GM12878 (cell line): ENCODE results near the gene KCNK5. TPM values are rescaled to one million over a fixed set of nuclear protein-coding genes. Genes with fewer than 3 reads are reported as not detected.

Experiments used
- ATAC-seq: fragments of 200-7000 bp; cut with Tn5 transposase; 3 replicates; pipeline ENCODE4 v1.9.1; 2020; ENCODE audit warnings: mild to moderate bottlenecking, moderate library complexity
- BruUV-seq: library from RNA; stranded (reverse); fragments of 400-500 nt; replicated peaks from 2 replicates; lab custom pipeline; 2021; lab: Mats Ljungman, UMichigan
- CTCF ChIA-PET: fragments of 300-600 bp; sonication (Branson Sonifier 250); formaldehyde crosslinking; extraction: SDS; loops from one replicate; lab custom pipeline; 2021; ENCODE audit warnings: inconsistent platforms; lab: Yijun Ruan, JAX
- POLR2A ChIA-PET: fragments of 350-600 bp; formaldehyde crosslinking; extraction: SDS; loops from one replicate; lab custom pipeline; 2021; ENCODE audit warnings: inconsistent platforms; lab: Charles Lee
- RAD21 ChIA-PET: fragments of 300-600 bp; sonication (Branson Sonifier 250); formaldehyde crosslinking; loops from one replicate; lab custom pipeline; 2023; ENCODE audit warnings: antibody characterized with exemption; ENCODE audit not compliant: unreplicated experiment; lab: Charles Lee
- SMC1A ChIA-PET: fragments of 300-600 bp; sonication (Branson Sonifier 250); formaldehyde crosslinking; loops from one replicate; lab custom pipeline; 2023; ENCODE audit not compliant: unreplicated experiment, uncharacterized antibody; lab: Charles Lee
- DNase-seq: peaks from one replicate; pipeline ENCODE4 v3.0.0-alpha.2; 2011; ENCODE audit warnings: low read depth, low spot score
- FAIRE-seq: peaks from 3 replicates; lab custom pipeline; 2011; peaks lifted over from hg19 to GRCh38; lab: Jason Lieb, UNC
- H2AFZ ChIP-seq: 2 replicates; pipeline ENCODE4 v1.6.0; 2011; ENCODE audit warnings: low read depth, low read length, control low read depth; ENCODE audit not compliant: control insufficient read depth
- H3K27ac ChIP-seq: 2 replicates; pipeline ENCODE4 v1.5.1; 2011; ENCODE audit warnings: control low read depth; ENCODE audit not compliant: control insufficient read depth, insufficient read depth
- H3K27me3 ChIP-seq, 2 experiments: replicated peaks in 1 of 2; 2 replicates each; pipeline versions ENCODE4 v1.6.0 to v1.6.1; 2011; ENCODE audit warnings: low read length in 1 of 2; ENCODE audit not compliant: control insufficient read depth in 2 of 2, insufficient read depth in 2 of 2
- H3K36me3 ChIP-seq, 2 experiments: 2 replicates each; pipeline ENCODE4 v1.5.1; 2011; ENCODE audit warnings: low read length in 1 of 2; ENCODE audit not compliant: control insufficient read depth in 2 of 2, insufficient read depth in 2 of 2
- H3K4me1 ChIP-seq: 2 replicates; pipeline ENCODE4 v1.6.1; 2011; ENCODE audit warnings: mild to moderate bottlenecking, low read length, moderate library complexity, mixed read lengths; ENCODE audit not compliant: control insufficient read depth, insufficient read depth
- H3K4me2 ChIP-seq: 2 replicates; pipeline ENCODE4 v1.6.0; 2011; ENCODE audit warnings: control low read depth; ENCODE audit not compliant: control insufficient read depth, insufficient read depth
- H3K4me3 ChIP-seq: fragments of 200-600 bp; sonication (generic); 2 replicates; pipeline ENCODE4 v1.5.1; 2016
- H3K79me2 ChIP-seq: 2 replicates; pipeline ENCODE4 v1.6.0; 2011; ENCODE audit warnings: low read length; ENCODE audit not compliant: control insufficient read depth, insufficient read depth
- H3K9ac ChIP-seq: 2 replicates; pipeline ENCODE4 v1.8.0; 2011; ENCODE audit warnings: low read length, control low read depth, mixed read lengths; ENCODE audit not compliant: control insufficient read depth, insufficient read depth
- H3K9me3 ChIP-seq: replicated peaks from 3 replicates; pipeline ENCODE4 v1.5.1; 2011; ENCODE audit warnings: mild to moderate bottlenecking, low read length; ENCODE audit not compliant: control insufficient read depth, insufficient read depth
- H4K20me1 ChIP-seq: 2 replicates; pipeline ENCODE4 v1.6.0; 2011; ENCODE audit not compliant: control insufficient read depth, insufficient read depth
- BMI1 ChIP-seq: fragments of 450-650 bp; IDR thresholded peaks from 2 replicates; pipeline ENCODE4 v1.6.1; 2016; ENCODE audit warnings: mild to moderate bottlenecking, moderate library complexity, borderline replicate concordance
- IRF4 ChIP-seq: IDR thresholded peaks from 2 replicates; pipeline ENCODE4 v1.6.1; 2011; ENCODE audit warnings: low read depth, low read length
- MAX ChIP-seq: IDR thresholded peaks from 2 replicates; pipeline ENCODE4 v1.6.1; 2012; ENCODE audit warnings: low read depth, low read length, improper control_type of control experiment
- MTA2 ChIP-seq: fragments of 450-650 bp; IDR thresholded peaks from 2 replicates; pipeline ENCODE4 v1.6.1; 2016; ENCODE audit warnings: low read depth, mild to moderate bottlenecking, moderate library complexity
- RBBP5 ChIP-seq: fragments of 200-600 bp; sonication (generic); conservative IDR thresholded peaks from 2 replicates; pipeline ENCODE4 v1.6.1; 2016
- RFX5 ChIP-seq: IDR thresholded peaks from 2 replicates; pipeline ENCODE4 v1.6.1; 2011; ENCODE audit warnings: low read depth, low read length, improper control_type of control experiment
- SMARCA5 ChIP-seq: fragments of 450-650 bp; IDR thresholded peaks from 2 replicates; pipeline ENCODE4 v1.6.1; 2017; ENCODE audit warnings: mild to moderate bottlenecking
- TCF3 ChIP-seq: IDR thresholded peaks from 2 replicates; pipeline ENCODE4 v1.6.1; 2012; ENCODE audit warnings: low read depth, mild to moderate bottlenecking, low read length, borderline replicate concordance; ENCODE audit not compliant: insufficient read depth
- WRNIP1 ChIP-seq: IDR thresholded peaks from 2 replicates; pipeline ENCODE4 v1.6.1; 2011; ENCODE audit warnings: low read depth, low read length, improper control_type of control experiment, borderline replicate concordance
- YBX1 ChIP-seq: fragments of 450-650 bp; IDR thresholded peaks from 2 replicates; pipeline ENCODE4 v1.6.1; 2016; ENCODE audit warnings: antibody characterized with exemption
- ZBTB40 ChIP-seq: fragments of 450-650 bp; IDR thresholded peaks from 2 replicates; pipeline ENCODE4 v1.6.1; 2016; ENCODE audit warnings: mild to moderate bottlenecking, moderate library complexity, borderline replicate concordance
- ZNF687 ChIP-seq: fragments of 450-650 bp; IDR thresholded peaks from 2 replicates; pipeline ENCODE4 v1.6.1; 2017; ENCODE audit warnings: mild to moderate bottlenecking, moderate library complexity
- WGBS: methylation state at CpG from one replicate; pipeline ENCODE4 v1.1.6; 2016; ENCODE audit warnings: low lambda C conversion rate; ENCODE audit not compliant: insufficient replicate concordance, insufficient coverage; ENCODE audit errors: missing lambda C conversion rate; 5-methylcytosine and 5-hydroxymethylcytosine counted together
- in situ Hi-C: fragments of 300-500 bp; cut with MboI; formaldehyde crosslinking; loops from 9 replicates; pipeline ENCODE4 v1.14.3; 2018; ENCODE audit warnings: mixed read lengths
- intact Hi-C: fragments of 100-400 bp; cut with micrococcal nuclease; formaldehyde crosslinking; loops from one replicate; pipeline ENCODE4 v1.14.2; 2022; ENCODE audit not compliant: unreplicated experiment
- polyA plus RNA-seq, 11 experiments: library from polyadenylated mRNA; depleted of rRNA in 4 of 11; unstranded in 6 of 11; stranded (reverse) in 5 of 11; fragments of >200 nt; fragmentation: Nextera tagmentation in 4 of 11; fragmentation: Illumina TruSeq in 1 of 11; extraction: Ambion mirVana in 4 of 11; extraction: Trizol in 1 of 11; gene quantifications; 1 replicate in 1 of 11; 2 replicates in 10 of 11; pipeline versions ENCODE4 v1.2.1 to v1.2.3, GENCODE V29; 2011 to 2016; ENCODE audit warnings: inconsistent platforms in 2 of 11, missing spikeins in 2 of 11, low read depth in 1 of 11
- total RNA-seq, 4 experiments: library from RNA; depleted of rRNA in 3 of 4; stranded (reverse); fragments of >200 nt in 3 of 4; fragmentation: Illumina TruSeq in 1 of 4; extraction: Trizol in 1 of 4; gene quantifications; 2 replicates each; pipeline versions ENCODE4 v1.2.1 to v1.2.3, GENCODE V29; 2013 to 2021
- TF ChIP-seq, protein P1 (sequence below): fragments of 450-650 bp; IDR thresholded peaks from 2 replicates; pipeline ENCODE4 v1.6.1; 2017; ENCODE audit warnings: antibody characterized with exemption, mild to moderate bottlenecking, moderate library complexity

KCNK5 gene
- total and polyA plus RNA-seq, 10 of the 15 experiments (the other 5 are each of a cell fraction or from before 2014, with no cell fraction given): 0.11 to 4.2 (median 2.1) TPM

DNA sequence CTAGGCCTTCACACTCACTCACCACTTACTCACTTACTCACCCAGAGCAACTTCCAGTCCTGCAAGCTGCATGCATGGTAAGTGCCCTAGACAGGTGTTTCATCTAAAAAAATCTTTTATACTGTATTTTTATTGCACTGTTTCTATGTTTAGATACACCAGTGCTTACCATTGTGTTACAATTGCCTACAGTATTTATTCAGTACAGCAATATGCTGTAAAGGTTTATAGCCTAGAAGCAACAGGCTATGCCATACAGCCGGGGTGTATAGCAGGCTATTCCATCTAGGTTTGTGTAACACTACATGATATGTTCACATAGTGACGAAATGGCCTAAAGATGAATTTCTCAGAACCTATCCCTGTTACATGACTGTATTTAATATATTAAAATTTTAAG, 37.1 kb upstream of the KCNK5 start:
- POLR2A ChIA-PET: no interaction called here
- DNase-seq (no peak), FAIRE-seq (no peak), ATAC-seq (no peak)
- SMC1A ChIA-PET: interaction anchor here (1.0 kb wide), 1 partner anchor 50 kb away, joined by 3 read pairs; no protein-coding TSS in a partner anchor
- intact Hi-C loops: no loop called here
- no peaks in the 10 kb centered on the region for H3K9me3 ChIP-seq
- H3K79me2 ChIP-seq: no peaks in the 10 kb centered on the region
- CTCF ChIA-PET: no interaction called here
- H3K27me3 ChIP-seq: no peaks in the 10 kb centered on the region; a peak in 1 of 4 replicates
- RAD21 ChIA-PET: no interaction called here
- no peak overlapping the region for H3K4me2 ChIP-seq
- no TSS peak for BruUV-seq
- no peaks in the 10 kb centered on the region for H4K20me1 ChIP-seq
- in situ Hi-C loops: no loop called here
- no peak overlapping the region for H3K9ac ChIP-seq
- H3K4me1 ChIP-seq: no peaks in the 10 kb centered on the region
- no peaks in the 10 kb centered on the region for H3K36me3 ChIP-seq
- no peak overlapping the region for H3K4me3 ChIP-seq
- H2AFZ ChIP-seq: no peak overlapping the region
- 9% methylated on average over 2 of the region's 2 CpGs for WGBS
- H3K27ac ChIP-seq: no peak overlapping the region
- TF ChIP-seq MTA2: no peak
- TF ChIP-seq RBBP5: no peak
- no peak for TF ChIP-seq IRF4
- TF ChIP-seq BMI1: no peak
- no peak for TF ChIP-seq WRNIP1
- TF ChIP-seq ZBTB40: no peak
- TF ChIP-seq ZNF687: no peak
- no peak for TF ChIP-seq TCF3
- TF ChIP-seq, protein P1, sequence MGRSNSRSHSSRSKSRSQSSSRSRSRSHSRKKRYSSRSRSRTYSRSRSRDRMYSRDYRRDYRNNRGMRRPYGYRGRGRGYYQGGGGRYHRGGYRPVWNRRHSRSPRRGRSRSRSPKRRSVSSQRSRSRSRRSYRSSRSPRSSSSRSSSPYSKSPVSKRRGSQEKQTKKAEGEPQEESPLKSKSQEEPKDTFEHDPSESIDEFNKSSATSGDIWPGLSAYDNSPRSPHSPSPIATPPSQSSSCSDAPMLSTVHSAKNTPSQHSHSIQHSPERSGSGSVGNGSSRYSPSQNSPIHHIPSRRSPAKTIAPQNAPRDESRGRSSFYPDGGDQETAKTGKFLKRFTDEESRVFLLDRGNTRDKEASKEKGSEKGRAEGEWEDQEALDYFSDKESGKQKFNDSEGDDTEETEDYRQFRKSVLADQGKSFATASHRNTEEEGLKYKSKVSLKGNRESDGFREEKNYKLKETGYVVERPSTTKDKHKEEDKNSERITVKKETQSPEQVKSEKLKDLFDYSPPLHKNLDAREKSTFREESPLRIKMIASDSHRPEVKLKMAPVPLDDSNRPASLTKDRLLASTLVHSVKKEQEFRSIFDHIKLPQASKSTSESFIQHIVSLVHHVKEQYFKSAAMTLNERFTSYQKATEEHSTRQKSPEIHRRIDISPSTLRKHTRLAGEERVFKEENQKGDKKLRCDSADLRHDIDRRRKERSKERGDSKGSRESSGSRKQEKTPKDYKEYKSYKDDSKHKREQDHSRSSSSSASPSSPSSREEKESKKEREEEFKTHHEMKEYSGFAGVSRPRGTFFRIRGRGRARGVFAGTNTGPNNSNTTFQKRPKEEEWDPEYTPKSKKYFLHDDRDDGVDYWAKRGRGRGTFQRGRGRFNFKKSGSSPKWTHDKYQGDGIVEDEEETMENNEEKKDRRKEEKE: no peak
- no peak for TF ChIP-seq SMARCA5
- TF ChIP-seq MAX: no peak
- TF ChIP-seq YBX1: no peak
- no peak for TF ChIP-seq RFX5
